HepG2 (cell line): ENCODE measurements around the gene MVP. TPM values are rescaled to one million over a fixed set of nuclear protein-coding genes. Genes with fewer than 3 reads are reported as not detected.

Experiments
- ATAC-seq: fragments of 200-7000 bp; cut with Tn5 transposase; 3 replicates; pipeline ENCODE4 v1.9.1; 2020; ENCODE audit warnings: mild to moderate bottlenecking, moderate library complexity
- BruUV-seq: library from RNA; stranded (reverse); fragments of 400-500 nt; replicated peaks from 2 replicates; lab custom pipeline; 2021; lab: Mats Ljungman, UMichigan
- CTCF ChIA-PET: fragments of 300-600 bp; formaldehyde crosslinking; extraction: SDS; loops from one replicate; lab custom pipeline; 2021; ENCODE audit warnings: low total read pairs, inconsistent platforms, low intra/inter-chr PET ratio; lab: Yijun Ruan, JAX
- POLR2A ChIA-PET: fragments of 350-600 bp; sonication (Branson Sonifier 250); formaldehyde crosslinking; loops from one replicate; lab custom pipeline; 2020; ENCODE audit warnings: antibody characterized with exemption, inconsistent platforms; lab: Yijun Ruan, JAX
- DNase-seq: peaks from one replicate; pipeline ENCODE4 v3.0.0-alpha.2; 2015; ENCODE audit warnings: low spot score
- FAIRE-seq: peaks from 3 replicates; lab custom pipeline; 2011; peaks lifted over from hg19 to GRCh38; lab: Jason Lieb, UNC
- H2AFZ ChIP-seq: one replicate; pipeline ENCODE4 v1.6.1; 2011; ENCODE audit warnings: low read length, inconsistent platforms
- H3K27ac ChIP-seq: fragments of 300-600 bp; 3 replicates; pipeline ENCODE4 v1.8.0; 2011; ENCODE audit warnings: mixed run types, mild to moderate bottlenecking, mixed read lengths, low read length, inconsistent platforms; ENCODE audit not compliant: insufficient read depth; ENCODE audit errors: extremely low read length
- H3K27me3 ChIP-seq, 2 experiments: fragments of 200-600 bp in 1 of 2; 2 replicates in 1 of 2; 3 replicates in 1 of 2; pipeline versions ENCODE4 v1.6.0 to v1.8.0; 2011; ENCODE audit warnings: low read length in 2 of 2, mild to moderate bottlenecking in 2 of 2, moderate library complexity in 2 of 2, inconsistent platforms in 1 of 2; ENCODE audit not compliant: insufficient read depth in 2 of 2, control insufficient read depth in 1 of 2
- H3K36me3 ChIP-seq, 2 experiments: fragments of 200-600 bp in 1 of 2; replicated peaks in 1 of 2; 2 replicates in 1 of 2; 3 replicates in 1 of 2; pipeline versions ENCODE4 v1.5.1 to v1.8.0; 2011; ENCODE audit warnings: low read length in 2 of 2, inconsistent platforms in 1 of 2; ENCODE audit not compliant: insufficient read depth in 2 of 2, control insufficient read depth in 1 of 2
- H3K4me1 ChIP-seq: 2 replicates; pipeline ENCODE4 v1.5.1; 2012; ENCODE audit warnings: low read length, inconsistent platforms; ENCODE audit not compliant: insufficient read depth
- H3K4me2 ChIP-seq: 2 replicates; pipeline ENCODE4 v1.6.0; 2011; ENCODE audit warnings: low read depth, low read length, inconsistent platforms
- H3K4me3 ChIP-seq, 3 experiments: fragments of 200-600 bp in 1 of 3; sonication (generic), shearing (Covaris generic) in 1 of 3; replicated peaks in 1 of 3; 2 replicates each; pipeline ENCODE4 v1.5.1; 2011 to 2016; ENCODE audit warnings: low read length in 3 of 3, inconsistent platforms in 2 of 3, low read depth in 2 of 3, mild to moderate bottlenecking in 2 of 3, control low read depth in 1 of 3, mixed read lengths in 1 of 3; ENCODE audit not compliant: insufficient read depth in 1 of 3
- H3K79me2 ChIP-seq: one replicate; pipeline ENCODE4 v1.6.1; 2011; ENCODE audit warnings: low read length, inconsistent platforms; ENCODE audit not compliant: insufficient read depth
- H3K9ac ChIP-seq: 2 replicates; pipeline ENCODE4 v1.6.0; 2011; ENCODE audit warnings: mild to moderate bottlenecking, low read depth, low read length, inconsistent platforms; ENCODE audit not compliant: insufficient read depth
- H3K9me3 ChIP-seq: 2 replicates; pipeline ENCODE4 v1.5.1; 2012; ENCODE audit warnings: mild to moderate bottlenecking, low read length
- H4K20me1 ChIP-seq: 2 replicates; pipeline ENCODE4 v1.6.0; 2011; ENCODE audit warnings: inconsistent platforms, mild to moderate bottlenecking, low read length, moderate library complexity; ENCODE audit not compliant: insufficient read depth
- AGO2 ChIP-seq: fragments of 200-400 bp; formaldehyde crosslinking; optimal IDR thresholded peaks from 2 replicates; pipeline ENCODE3; 2017; ENCODE audit warnings: mild to moderate bottlenecking, low read depth, low read length, moderate library complexity
- CTCF ChIP-seq: sonication (generic); formaldehyde crosslinking; IDR thresholded peaks from 2 replicates; pipeline ENCODE4 v1.5.0; 2020; ENCODE audit warnings: mild to moderate bottlenecking, missing genetic modification reagents, moderate library complexity
- RFXANK ChIP-seq: IDR thresholded peaks from 2 replicates; pipeline ENCODE4 v1.6.1; 2016
- STAG1 ChIP-seq: sonication (generic); formaldehyde crosslinking; IDR thresholded peaks from 2 replicates; pipeline ENCODE4 v1.4.0; 2020; ENCODE audit warnings: missing genetic modification reagents
- TGIF2 ChIP-seq: IDR thresholded peaks from 2 replicates; pipeline ENCODE4 v1.6.1; 2016; ENCODE audit warnings: control low read depth, missing compliant biosample characterization
- ZBTB33 ChIP-seq: sonication (generic); formaldehyde crosslinking; IDR thresholded peaks from 2 replicates; pipeline ENCODE4 v1.4.0; 2020; ENCODE audit warnings: missing genetic modification reagents
- ZNF143 ChIP-seq: sonication (generic); formaldehyde crosslinking; IDR thresholded peaks from 2 replicates; pipeline ENCODE4 v1.4.0; 2020; ENCODE audit warnings: missing genetic modification reagents
- WGBS: methylation state at CpG from one replicate; pipeline ENCODE4 v1.1.6; 2017; ENCODE audit warnings: low lambda C conversion rate; 5-methylcytosine and 5-hydroxymethylcytosine counted together
- in situ Hi-C: cut with HindIII; loops from 2 replicates; pipeline ENCODE4 v1.10.0; 2017; ENCODE audit warnings: low pct_unique_long_range_greater_than_20kb; ENCODE audit not compliant: extremely low pct_ligation_motif_present
- intact Hi-C: fragments of 100-400 bp; cut with micrococcal nuclease; formaldehyde crosslinking; loops from one replicate; pipeline ENCODE4 v1.10.0; 2022; ENCODE audit not compliant: unreplicated experiment
- polyA plus RNA-seq, 8 experiments: library from polyadenylated mRNA; depleted of rRNA in 3 of 8; stranded (reverse) in 7 of 8; unstranded in 1 of 8; fragments of >200 nt; fragmentation: Illumina TruSeq in 4 of 8; extraction: Trizol in 4 of 8; gene quantifications; 2 replicates each; pipeline versions ENCODE4 v1.2.1 to v1.2.3, GENCODE V29; 2011 to 2016; ENCODE audit warnings: low read depth in 4 of 8, missing spikeins in 1 of 8, mixed read lengths in 1 of 8; ENCODE audit not compliant: insufficient read depth in 1 of 8
- total RNA-seq, 5 experiments: library from RNA; depleted of rRNA; stranded (reverse); fragments of >200 nt; fragmentation: Illumina TruSeq; extraction: Trizol; gene quantifications; 2 replicates each; pipeline ENCODE4 v1.2.3, GENCODE V29; 2016; ENCODE audit warnings: low read depth in 1 of 5
- TF ChIP-seq, protein P1 (sequence below), 2 experiments: sonication (generic) in 1 of 2; formaldehyde crosslinking in 1 of 2; IDR thresholded peaks; 2 replicates each; pipeline versions ENCODE4 v1.4.0 to v1.6.1; 2018 to 2020; ENCODE audit warnings: missing genetic modification reagents in 2 of 2, borderline replicate concordance in 1 of 2, low read depth in 1 of 2, mild to moderate bottlenecking in 1 of 2, missing biosample characterization in 1 of 2

MVP gene
- total and polyA plus RNA-seq, 2 of the 13 experiments (the other 11 are each of a cell fraction or from before 2014, with no cell fraction given): 22.9 to 43.5 TPM

DNA sequence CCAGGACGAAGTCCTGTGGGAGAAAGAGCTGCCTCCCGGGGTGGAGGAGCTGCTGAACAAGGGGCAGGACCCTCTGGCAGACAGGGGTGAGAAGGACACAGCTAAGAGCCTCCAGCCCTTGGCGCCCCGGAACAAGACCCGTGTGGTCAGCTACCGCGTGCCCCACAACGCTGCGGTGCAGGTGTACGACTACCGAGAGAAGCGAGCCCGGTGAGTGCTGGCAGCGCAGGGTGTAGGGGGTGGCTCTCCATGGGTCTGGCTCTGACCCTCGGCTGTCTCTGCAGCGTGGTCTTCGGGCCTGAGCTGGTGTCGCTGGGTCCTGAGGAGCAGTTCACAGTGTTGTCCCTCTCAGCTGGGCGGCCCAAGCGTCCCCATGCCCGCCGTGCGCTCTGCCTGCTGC lies 21.4 kb downstream of the MVP start:
- in situ Hi-C loops: no loop called here
- H3K4me3 ChIP-seq: no peak overlapping the region
- no peaks in the 10 kb centered on the region for H4K20me1 ChIP-seq
- ATAC-seq: no peak
- no peak for FAIRE-seq
- no peak overlapping the region for H3K4me2 ChIP-seq
- H3K9ac ChIP-seq: no peak overlapping the region
- TF ChIP-seq ZNF143: no peak
- TF ChIP-seq RFXANK (CRISPR knock-in tag): no peak
- peak; percentile 70 for TF ChIP-seq AGO2
- H3K36me3 ChIP-seq: peaks cover 1 to 5% of the 10 kb centered on the region in 2 experiments; a peak in 2 of 5 replicates
- no peaks in the 10 kb centered on the region for H3K4me1 ChIP-seq
- DNase-seq: no peak
- 97% methylated on average over 23 of the region's 23 CpGs for WGBS
- no peaks in the 10 kb centered on the region for H3K9me3 ChIP-seq
- CTCF ChIA-PET: no interaction called here
- H3K27ac ChIP-seq: no peak overlapping the region
- no peaks in the 10 kb centered on the region for H3K79me2 ChIP-seq
- BruUV-seq: no TSS peak
- intact Hi-C loops: no loop called here
- POLR2A ChIA-PET: interaction anchor here (1.4 to 3.6 kb wide), 2 partner anchors 12 to 13 kb away, joined by 3 to 11 read pairs; no protein-coding TSS in a partner anchor
- no peak overlapping the region for H2AFZ ChIP-seq
- H3K27me3 ChIP-seq: no peaks in the 10 kb centered on the region

GRCh38 chr16:29842732-29843346 lies 22.6 kb downstream of the MVP start:
- FAIRE-seq (peak; percentile 30), DNase-seq (no peak), ATAC-seq (peak; percentile 52)
- ChIA-PET POLR2A (interaction anchor here (1.2 to 3.6 kb wide), 3 partner anchors 13 to 27 kb away, joined by 3 to 11 read pairs (median 5); partner anchors contain the start of gene PAGR1), CTCF (no interaction called here)
- Histone ChIP-seq H3K27ac (no peak overlapping the region), H2AFZ (no peak overlapping the region), H3K4me2 (no peak overlapping the region), H3K36me3 (peaks cover 3% of the 10 kb centered on the region in 2 experiments; a peak in 2 of 5 replicates), H3K4me1 (no peaks in the 10 kb centered on the region), H4K20me1 (no peaks in the 10 kb centered on the region), H3K9ac (no peak overlapping the region), H3K9me3 (no peaks in the 10 kb centered on the region), H3K79me2 (no peaks in the 10 kb centered on the region), H3K27me3 (no peaks in the 10 kb centered on the region), H3K4me3 (no peak overlapping the region)
- intact Hi-C loops: no loop called here
- BruUV-seq: no TSS peak
- TF ChIP-seq, protein P1, sequence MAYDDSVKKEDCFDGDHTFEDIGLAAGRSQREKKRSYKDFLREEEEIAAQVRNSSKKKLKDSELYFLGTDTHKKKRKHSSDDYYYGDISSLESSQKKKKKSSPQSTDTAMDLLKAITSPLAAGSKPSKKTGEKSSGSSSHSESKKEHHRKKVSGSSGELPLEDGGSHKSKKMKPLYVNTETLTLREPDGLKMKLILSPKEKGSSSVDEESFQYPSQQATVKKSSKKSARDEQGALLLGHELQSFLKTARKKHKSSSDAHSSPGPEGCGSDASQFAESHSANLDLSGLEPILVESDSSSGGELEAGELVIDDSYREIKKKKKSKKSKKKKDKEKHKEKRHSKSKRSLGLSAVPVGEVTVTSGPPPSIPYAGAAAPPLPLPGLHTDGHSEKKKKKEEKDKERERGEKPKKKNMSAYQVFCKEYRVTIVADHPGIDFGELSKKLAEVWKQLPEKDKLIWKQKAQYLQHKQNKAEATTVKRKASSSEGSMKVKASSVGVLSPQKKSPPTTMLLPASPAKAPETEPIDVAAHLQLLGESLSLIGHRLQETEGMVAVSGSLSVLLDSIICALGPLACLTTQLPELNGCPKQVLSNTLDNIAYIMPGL (CRISPR knock-in tag; IDR thresholded peaks at IDR 0.05; ENCODE audit: borderline replicate concordance in 1 of 2, low read depth in 1 of 2): no peak
- TF ChIP-seq TGIF2 (CRISPR knock-in tag): no peak
- TF ChIP-seq ZBTB33 (CRISPR knock-in tag): peak; percentile 59; the same call in 1 of the 2 replicates
- TF ChIP-seq CTCF: peak; percentile 26; the same call in 1 of the 2 replicates
- TF ChIP-seq STAG1 (CRISPR knock-in tag): peak; percentile 30
- in situ Hi-C loops: no loop called here
- WGBS: 97% methylated on average over 9 of the region's 9 CpGs
